HepG2 (cell line): ENCODE results near the gene PTPRD. TPM values are rescaled to one million over a fixed set of nuclear protein-coding genes. Genes with fewer than 3 reads are reported as not detected.

Experiments
- ATAC-seq: fragments of 200-7000 bp; cut with Tn5 transposase; 3 replicates; pipeline ENCODE4 v1.9.1; 2020; ENCODE audit warnings: mild to moderate bottlenecking, moderate library complexity
- BruUV-seq: library from RNA; stranded (reverse); fragments of 400-500 nt; replicated peaks from 2 replicates; lab custom pipeline; 2021; lab: Mats Ljungman, UMichigan
- CTCF ChIA-PET: fragments of 300-600 bp; formaldehyde crosslinking; extraction: SDS; loops from one replicate; lab custom pipeline; 2021; ENCODE audit warnings: low total read pairs, inconsistent platforms, low intra/inter-chr PET ratio; lab: Yijun Ruan, JAX
- POLR2A ChIA-PET: fragments of 350-600 bp; sonication (Branson Sonifier 250); formaldehyde crosslinking; loops from one replicate; lab custom pipeline; 2020; ENCODE audit warnings: antibody characterized with exemption, inconsistent platforms; lab: Yijun Ruan, JAX
- DNase-seq: peaks from one replicate; pipeline ENCODE4 v3.0.0-alpha.2; 2015; ENCODE audit warnings: low spot score
- FAIRE-seq: peaks from 3 replicates; lab custom pipeline; 2011; peaks lifted over from hg19 to GRCh38; lab: Jason Lieb, UNC
- H2AFZ ChIP-seq: one replicate; pipeline ENCODE4 v1.6.1; 2011; ENCODE audit warnings: low read length, inconsistent platforms
- H3K27ac ChIP-seq: fragments of 300-600 bp; 3 replicates; pipeline ENCODE4 v1.8.0; 2011; ENCODE audit warnings: mixed run types, mild to moderate bottlenecking, mixed read lengths, low read length, inconsistent platforms; ENCODE audit not compliant: insufficient read depth; ENCODE audit errors: extremely low read length
- H3K27me3 ChIP-seq, 2 experiments: fragments of 200-600 bp in 1 of 2; 2 replicates in 1 of 2; 3 replicates in 1 of 2; pipeline versions ENCODE4 v1.6.0 to v1.8.0; 2011; ENCODE audit warnings: low read length in 2 of 2, mild to moderate bottlenecking in 2 of 2, moderate library complexity in 2 of 2, inconsistent platforms in 1 of 2; ENCODE audit not compliant: insufficient read depth in 2 of 2, control insufficient read depth in 1 of 2
- H3K36me3 ChIP-seq, 2 experiments: fragments of 200-600 bp in 1 of 2; replicated peaks in 1 of 2; 2 replicates in 1 of 2; 3 replicates in 1 of 2; pipeline versions ENCODE4 v1.5.1 to v1.8.0; 2011; ENCODE audit warnings: low read length in 2 of 2, inconsistent platforms in 1 of 2; ENCODE audit not compliant: insufficient read depth in 2 of 2, control insufficient read depth in 1 of 2
- H3K4me1 ChIP-seq: 2 replicates; pipeline ENCODE4 v1.5.1; 2012; ENCODE audit warnings: low read length, inconsistent platforms; ENCODE audit not compliant: insufficient read depth
- H3K4me2 ChIP-seq: 2 replicates; pipeline ENCODE4 v1.6.0; 2011; ENCODE audit warnings: low read depth, low read length, inconsistent platforms
- H3K4me3 ChIP-seq, 3 experiments: fragments of 200-600 bp in 1 of 3; sonication (generic), shearing (Covaris generic) in 1 of 3; replicated peaks in 1 of 3; 2 replicates each; pipeline ENCODE4 v1.5.1; 2011 to 2016; ENCODE audit warnings: low read length in 3 of 3, inconsistent platforms in 2 of 3, low read depth in 2 of 3, mild to moderate bottlenecking in 2 of 3, control low read depth in 1 of 3, mixed read lengths in 1 of 3; ENCODE audit not compliant: insufficient read depth in 1 of 3
- H3K79me2 ChIP-seq: one replicate; pipeline ENCODE4 v1.6.1; 2011; ENCODE audit warnings: low read length, inconsistent platforms; ENCODE audit not compliant: insufficient read depth
- H3K9ac ChIP-seq: 2 replicates; pipeline ENCODE4 v1.6.0; 2011; ENCODE audit warnings: mild to moderate bottlenecking, low read depth, low read length, inconsistent platforms; ENCODE audit not compliant: insufficient read depth
- H3K9me3 ChIP-seq: 2 replicates; pipeline ENCODE4 v1.5.1; 2012; ENCODE audit warnings: mild to moderate bottlenecking, low read length
- H4K20me1 ChIP-seq: 2 replicates; pipeline ENCODE4 v1.6.0; 2011; ENCODE audit warnings: inconsistent platforms, mild to moderate bottlenecking, low read length, moderate library complexity; ENCODE audit not compliant: insufficient read depth
- DDIT3 ChIP-seq: sonication (generic); formaldehyde crosslinking; IDR thresholded peaks from 2 replicates; pipeline ENCODE4 v1.4.0; 2020; ENCODE audit warnings: mild to moderate bottlenecking, missing genetic modification reagents
- ETS1 ChIP-seq: sonication (generic); formaldehyde crosslinking; IDR thresholded peaks from 2 replicates; pipeline ENCODE4 v1.4.0; 2020; ENCODE audit warnings: missing genetic modification reagents
- HNF4A ChIP-seq: sonication (generic); formaldehyde crosslinking; IDR thresholded peaks from 2 replicates; pipeline ENCODE4 v1.4.0; 2020; ENCODE audit warnings: missing genetic modification reagents
- HOMEZ ChIP-seq: IDR thresholded peaks from 2 replicates; pipeline ENCODE4 v1.6.1; 2016; ENCODE audit warnings: low read depth
- PRDM10 ChIP-seq: sonication (generic); formaldehyde crosslinking; IDR thresholded peaks from 2 replicates; pipeline ENCODE4 v1.4.0; 2020; ENCODE audit warnings: low read depth, missing genetic modification reagents
- PRDM4 ChIP-seq: sonication (generic); formaldehyde crosslinking; IDR thresholded peaks from 2 replicates; pipeline ENCODE4 v1.9.0; 2021; ENCODE audit warnings: missing genetic modification reagents, borderline replicate concordance
- STAG1 ChIP-seq: sonication (generic); formaldehyde crosslinking; IDR thresholded peaks from 2 replicates; pipeline ENCODE4 v1.4.0; 2020; ENCODE audit warnings: missing genetic modification reagents
- TCF7 ChIP-seq: sonication (generic); IDR thresholded peaks from 2 replicates; pipeline ENCODE4 v1.6.1; 2016; ENCODE audit warnings: antibody characterized with exemption, low read depth
- TERF1 ChIP-seq: sonication (generic); formaldehyde crosslinking; IDR thresholded peaks from 2 replicates; pipeline ENCODE4 v1.8.0; 2022; ENCODE audit warnings: mild to moderate bottlenecking, missing genetic modification reagents, moderate library complexity
- ZNF260 ChIP-seq: sonication (generic); formaldehyde crosslinking; IDR thresholded peaks from 2 replicates; pipeline ENCODE4 v1.4.0; 2020; ENCODE audit warnings: missing genetic modification reagents, low read depth, mild to moderate bottlenecking, borderline replicate concordance
- ZNF547 ChIP-seq: sonication (generic); formaldehyde crosslinking; IDR thresholded peaks from 2 replicates; pipeline ENCODE4 v1.5.1; 2020; ENCODE audit warnings: mild to moderate bottlenecking, missing genetic modification reagents
- ZNF709 ChIP-seq: sonication (generic); formaldehyde crosslinking; IDR thresholded peaks from 2 replicates; pipeline ENCODE4 v1.5.0; 2020; ENCODE audit warnings: mild to moderate bottlenecking, missing genetic modification reagents
- ZNF850 ChIP-seq: sonication (generic); formaldehyde crosslinking; conservative IDR thresholded peaks from 2 replicates; pipeline ENCODE4 v1.9.0; 2021; ENCODE audit warnings: mild to moderate bottlenecking, missing genetic modification reagents
- in situ Hi-C: cut with HindIII; loops from 2 replicates; pipeline ENCODE4 v1.10.0; 2017; ENCODE audit warnings: low pct_unique_long_range_greater_than_20kb; ENCODE audit not compliant: extremely low pct_ligation_motif_present
- intact Hi-C: fragments of 100-400 bp; cut with micrococcal nuclease; formaldehyde crosslinking; loops from one replicate; pipeline ENCODE4 v1.10.0; 2022; ENCODE audit not compliant: unreplicated experiment
- polyA plus RNA-seq, 8 experiments: library from polyadenylated mRNA; depleted of rRNA in 3 of 8; stranded (reverse) in 7 of 8; unstranded in 1 of 8; fragments of >200 nt; fragmentation: Illumina TruSeq in 4 of 8; extraction: Trizol in 4 of 8; gene quantifications; 2 replicates each; pipeline versions ENCODE4 v1.2.1 to v1.2.3, GENCODE V29; 2011 to 2016; ENCODE audit warnings: low read depth in 4 of 8, missing spikeins in 1 of 8, mixed read lengths in 1 of 8; ENCODE audit not compliant: insufficient read depth in 1 of 8
- total RNA-seq, 5 experiments: library from RNA; depleted of rRNA; stranded (reverse); fragments of >200 nt; fragmentation: Illumina TruSeq; extraction: Trizol; gene quantifications; 2 replicates each; pipeline ENCODE4 v1.2.3, GENCODE V29; 2016; ENCODE audit warnings: low read depth in 1 of 5

Gene PTPRD
- total and polyA plus RNA-seq, 2 of the 13 experiments (the other 11 are each of a cell fraction or from before 2014, with no cell fraction given), result 0.05 TPM; not detected in 1

- no peak for TF ChIP-seq PRDM4 (CRISPR knock-in tag)
- no peak for TF ChIP-seq STAG1 (CRISPR knock-in tag)
- TF ChIP-seq ZNF709 (CRISPR knock-in tag), result no peak
- no peak for TF ChIP-seq ETS1 (CRISPR knock-in tag)
- TF ChIP-seq ZNF547 (CRISPR knock-in tag), result no peak
- no peak for TF ChIP-seq TERF1 (CRISPR knock-in tag)
Measured at GRCh38 chr9:9504869-9505268, 1107.9 kb downstream of the PTPRD start (continued).

- no TSS peak for BruUV-seq
- FAIRE-seq (no peak), ATAC-seq (no peak), DNase-seq (no peak)
- no peak overlapping the region for H2AFZ ChIP-seq
- peaks cover 18% of the 10 kb centered on the region for H3K9me3 ChIP-seq
- no peaks in the 10 kb centered on the region for H3K4me1 ChIP-seq
- H3K27ac ChIP-seq, result no peak overlapping the region
- intact Hi-C loops, result no loop called here
- no peak overlapping the region for H3K4me2 ChIP-seq
- H3K9ac ChIP-seq, result no peak overlapping the region
- ChIA-PET CTCF (no interaction called here), POLR2A (no interaction called here)
- no peak overlapping the region for H3K4me3 ChIP-seq
- H3K27me3 ChIP-seq, result no peaks in the 10 kb centered on the region
- in situ Hi-C loops, result no loop called here
- H4K20me1 ChIP-seq, result no peaks in the 10 kb centered on the region
- H3K79me2 ChIP-seq, result no peaks in the 10 kb centered on the region
- no peaks in the 10 kb centered on the region for H3K36me3 ChIP-seq
- TF ChIP-seq HOMEZ (CRISPR knock-in tag) (no peak), ZNF260 (no peak), DDIT3 (CRISPR knock-in tag) (no peak), PRDM10 (no peak), HNF4A (CRISPR knock-in tag) (no peak), ZNF850 (CRISPR knock-in tag) (no peak), TCF7 (no peak)
Measured at GRCh38 chr9:9499546-9499945, 1113.3 kb downstream of the PTPRD start.
